G401.6 (cell line): ENCODE data around the gene AP3S1.
"Not testable (repeated sequence)": the region's sequence is repeated elsewhere in the genome, so short reads cannot be mapped to it uniquely, and the experiment has no call there.

Experiments used
- FAIRE-seq: peaks from 2 replicates; lab custom pipeline; 2012; peaks lifted over from hg19 to GRCh38; lab: Jason Lieb, UNC

The AP3S1 gene

GRCh38 chr5:115873392-115873791 lies 31.7 kb downstream of the AP3S1 start:
- no peak for FAIRE-seq

GRCh38 chr5:115875447-115875846 lies 33.7 kb downstream of the AP3S1 start:
- FAIRE-seq: no peak

- not testable (repeated sequence) for FAIRE-seq
These were observed 35.6 kb downstream of the AP3S1 start for GRCh38 chr5:115877342-115877741.

GRCh38 chr5:115882434-115882833 lies 40.7 kb downstream of the AP3S1 start:
- FAIRE-seq: not testable (repeated sequence)

- no peak for FAIRE-seq
These were observed 43.0 kb downstream of the AP3S1 start for GRCh38 chr5:115884704-115885103.

- not testable (repeated sequence) for FAIRE-seq
These were observed 43.5 kb downstream of the AP3S1 start for GRCh38 chr5:115885208-115885607.

- FAIRE-seq: no peak
These were observed 46.3 kb downstream of the AP3S1 start for GRCh38 chr5:115888027-115888426.

- no peak for FAIRE-seq
These were observed 50.3 kb downstream of the AP3S1 start for GRCh38 chr5:115892021-115892420.

GRCh38 chr5:115894342-115894741 lies 52.6 kb downstream of the AP3S1 start:
- no peak for FAIRE-seq

GRCh38 chr5:115895821-115896220 lies 54.1 kb downstream of the AP3S1 start:
- FAIRE-seq: no peak

- FAIRE-seq: no peak
These were observed 56.9 kb downstream of the AP3S1 start for GRCh38 chr5:115898656-115899055.

- no peak for FAIRE-seq
These were observed 65.4 kb downstream of the AP3S1 start for GRCh38 chr5:115907177-115907576.

- peak; percentile 90 for FAIRE-seq
These were observed 72.1 kb downstream of the AP3S1 start for GRCh38 chr5:115913623-115914400.

GRCh38 chr5:115920171-115920725 lies 78.5 kb downstream of the AP3S1 start:
- FAIRE-seq: no peak

GRCh38 chr5:115928578-115929407 lies 87.1 kb downstream of the AP3S1 start:
- not testable (repeated sequence) for FAIRE-seq

- FAIRE-seq: not testable (repeated sequence)
These were observed 88.4 kb downstream of the AP3S1 start for GRCh38 chr5:115930171-115930570.

GRCh38 chr5:115930630-115931337 lies 89.0 kb downstream of the AP3S1 start:
- FAIRE-seq: no peak

- FAIRE-seq: no peak
These were observed 91.3 kb downstream of the AP3S1 start for GRCh38 chr5:115932991-115933390.

GRCh38 chr5:115934388-115934974 lies 92.7 kb downstream of the AP3S1 start:
- FAIRE-seq: no peak

GRCh38 chr5:115936031-115936430 lies 94.3 kb downstream of the AP3S1 start:
- no peak for FAIRE-seq

GRCh38 chr5:115939059-115939458 lies 97.3 kb downstream of the AP3S1 start:
- no peak for FAIRE-seq
